GM21717 (cell line): Measurements from ENCODE around the gene PRAMEF18.
"Not testable (repeated sequence)": the region's sequence is repeated elsewhere in the genome, so short reads cannot be mapped to it uniquely, and the experiment has no call there.

Source experiments
- ATAC-seq: cut with Tn5 transposase; IDR thresholded peaks from one replicate; pipeline ENCODE4 v1.9.1; 2021; ENCODE audit warnings: mild to moderate bottlenecking, moderate library complexity; ENCODE audit not compliant: unreplicated experiment

Gene PRAMEF18

DNA sequence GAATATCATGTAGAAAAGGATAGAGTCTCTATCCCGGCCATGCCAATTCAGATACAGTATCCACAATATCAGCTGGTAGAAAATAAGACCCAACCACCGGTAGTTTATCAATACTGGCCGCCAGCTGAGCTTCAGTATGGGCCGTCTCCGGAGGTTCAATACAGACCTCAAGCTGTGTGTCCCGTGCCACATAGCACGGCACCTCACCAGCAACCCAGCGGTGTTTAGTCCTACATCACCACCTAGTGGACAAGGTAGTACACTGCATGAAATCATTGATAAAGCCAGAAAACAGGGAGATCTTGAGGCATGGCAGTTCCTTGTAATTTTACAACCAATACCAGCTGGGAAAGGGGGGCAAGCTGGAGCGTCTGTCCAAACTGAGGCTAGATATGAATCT, 17.2 kb downstream of the PRAMEF18 start:
- ATAC-seq, result not testable (repeated sequence)

GRCh38 chr1:13201309-13201708, 24.6 kb downstream of the PRAMEF18 start, which contains the start of gene PRAMEF13:
Gene PRAMEF13, minus strand, starts transcription at chr1:13201409. Its CDS starts 1,820 bp downstream, at chr1:13199589.
- not testable (repeated sequence) for ATAC-seq
